HFF-Myc (cell line): ENCODE measurements around the gene UCP3.

Source experiments
- DNase-seq: peaks from one replicate; pipeline ENCODE4 v3.0.0-alpha.2; 2011; ENCODE audit warnings: low read depth; ENCODE audit errors: extremely low read depth
- H3K4me3 ChIP-seq: replicated peaks from 2 replicates; pipeline ENCODE4 v1.5.1; 2011; ENCODE audit warnings: low read depth, mild to moderate bottlenecking, control low read depth, low read length
- CTCF ChIP-seq: IDR thresholded peaks from 2 replicates; pipeline ENCODE4 v1.5.1; 2012; ENCODE audit warnings: mild to moderate bottlenecking, low read depth, low read length, control low read depth; ENCODE audit errors: missing control alignments

The UCP3 gene

GRCh38 chr11:73969991-73970800, 38.7 kb downstream of the UCP3 start:
- no peak overlapping the region for H3K4me3 ChIP-seq
- DNase-seq, result no peak
- no peak for TF ChIP-seq CTCF

- no peak overlapping the region for H3K4me3 ChIP-seq
- no peak for TF ChIP-seq CTCF
- DNase-seq, result no peak
Measured at GRCh38 chr11:73969091-73969490, 39.8 kb downstream of the UCP3 start.

GRCh38 chr11:73968356-73968966, 40.4 kb downstream of the UCP3 start:
- H3K4me3 ChIP-seq, result no peak overlapping the region
- DNase-seq, result no peak
- TF ChIP-seq CTCF, result no peak

GRCh38 chr11:73965764-73966121, 43.1 kb downstream of the UCP3 start:
- DNase-seq, result no peak
- H3K4me3 ChIP-seq, result no peak overlapping the region
- no peak for TF ChIP-seq CTCF

- peak overlapping the region; percentile 19 for H3K4me3 ChIP-seq
- DNase-seq, result no peak
- no peak for TF ChIP-seq CTCF
Measured at GRCh38 chr11:73965076-73965763, 43.7 kb downstream of the UCP3 start.

- H3K4me3 ChIP-seq, result no peak overlapping the region
- no peak for DNase-seq
- TF ChIP-seq CTCF, result no peak
Measured at GRCh38 chr11:73963861-73964260, 45.0 kb downstream of the UCP3 start.
